ENCODE measurements around the gene OS9.

Gene OS9

GRCh38 chr12:57769594-57769993 is 75.7 kb downstream of the OS9 start:
- no peak for DNase-seq

- DNase-seq, result no peak
Observed at GRCh38 chr12:57770734-57771133, 76.8 kb downstream of the OS9 start.

Measured in right hindlimb (tissue), 1 donor.